Sigmoid colon (tissue), 7 donors: ENCODE data around the gene KCNMB1. TPM values are rescaled to one million over a fixed set of nuclear protein-coding genes. Genes with fewer than 3 reads are reported as not detected.

Source experiments
- DNase-seq: peaks from one replicate; pipeline ENCODE4 v3.0.0-alpha.2; 2019
- H3K27ac ChIP-seq, 4 donors: fragments of 200-600 bp; sonication (generic); one replicate each; pipeline ENCODE4 v1.5.1; 2016 to 2019; ENCODE audit warnings: mild to moderate bottlenecking in 1 of 4
- H3K27me3 ChIP-seq, 3 donors: fragments of 200-600 bp; sonication (generic); one replicate each; pipeline ENCODE4 v1.5.1; 2019; ENCODE audit warnings: mild to moderate bottlenecking in 1 of 3
- H3K36me3 ChIP-seq, 4 donors: fragments of 200-600 bp; sonication (generic); one replicate each; pipeline ENCODE4 v1.5.1; 2016 to 2019
- H3K4me1 ChIP-seq, 4 donors: fragments of 200-600 bp; sonication (generic); one replicate each; pipeline ENCODE4 v1.5.1; 2017 to 2019
- H3K4me3 ChIP-seq, 4 donors: fragments of 200-600 bp; sonication (generic); one replicate each; pipeline ENCODE4 v1.5.1; 2017 to 2019; ENCODE audit warnings: mild to moderate bottlenecking in 2 of 4, moderate library complexity in 1 of 4
- H3K9me3 ChIP-seq, 4 donors: fragments of 200-600 bp in 3 of 4; sonication (generic) in 3 of 4; one replicate each; pipeline versions ENCODE4 v1.5.1 to v1.6.1; 2013 to 2019
- EP300 ChIP-seq, 4 donors: sonication (generic); formaldehyde crosslinking; IDR thresholded peaks; one replicate each; pipeline ENCODE4 v1.6.1; 2017; ENCODE audit warnings: antibody characterized with exemption in 4 of 4
- POLR2A ChIP-seq, 2 donors: fragments of 450-650 bp; IDR thresholded peaks; one replicate each; pipeline ENCODE4 v1.6.1; 2016; ENCODE audit warnings: antibody characterized with exemption in 2 of 2, mild to moderate bottlenecking in 2 of 2, moderate library complexity in 2 of 2
- POLR2AphosphoS5 ChIP-seq, 4 donors: sonication (generic); formaldehyde crosslinking; IDR thresholded peaks; one replicate each; pipeline ENCODE4 v1.6.1; 2017; ENCODE audit warnings: antibody characterized with exemption in 4 of 4
- WGBS, 2 donors: extraction: QIAGEN DNeasy Blood & Tissue Kit; methylation state at CpG; one replicate each; pipeline ENCODE4 v1.1.7; 2013; 5-methylcytosine and 5-hydroxymethylcytosine counted together
- intact Hi-C: fragments of 100-400 bp; cut with DNase I; formaldehyde crosslinking; loops from one replicate; pipeline ENCODE4 v1.15.1; 2023
- polyA plus RNA-seq, 3 donors: library from polyadenylated mRNA; stranded (reverse); fragments of 200-250 nt; gene quantifications; one replicate each; pipeline ENCODE4 v1.2.3, GENCODE V29; 2013
- total RNA-seq, 4 donors: library from RNA; depleted of rRNA; stranded (reverse); fragments of >200 nt; gene quantifications; one replicate each; pipeline ENCODE4 v1.1.0, GENCODE V29; 2016
- TF ChIP-seq, protein P1 (sequence below), 4 experiments: fragments of 450-650 bp in 3 of 4; fragments of 200-600 bp in 1 of 4; IDR thresholded peaks; one replicate each; pipeline ENCODE4 v1.5.1; 2016 to 2019; ENCODE audit warnings: antibody characterized with exemption in 4 of 4, mild to moderate bottlenecking in 3 of 4, moderate library complexity in 2 of 4
- donor health status: healthy with polysubstance abuse.
- donor health status: Bipolar disorder and iron deficiency.
- donor health status: healthy.

Gene KCNMB1
- total and polyA plus RNA-seq, 7 donors = 0.46 to 59.8 (median 38.6) TPM

DNA sequence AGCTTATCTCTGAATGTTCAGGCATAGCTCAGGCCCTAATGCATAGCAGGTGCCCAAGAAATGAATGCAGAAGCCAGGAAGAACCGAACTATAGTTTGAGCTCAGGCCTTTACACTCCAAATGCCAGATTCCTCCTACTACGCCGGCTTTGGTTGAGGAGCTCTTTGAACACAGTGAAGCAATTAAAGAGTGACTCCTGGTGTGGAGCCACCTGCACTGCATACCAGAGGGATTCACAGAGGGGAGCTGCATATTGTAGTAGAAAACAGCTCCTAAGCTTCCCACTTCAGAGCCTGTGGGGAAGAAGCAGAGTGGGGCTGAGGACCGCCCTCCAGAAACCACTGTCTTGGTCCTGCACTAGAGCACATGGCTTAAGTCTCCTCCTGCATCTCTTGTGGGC, 14.5 kb upstream of the KCNMB1 start:
- intact Hi-C loops = no loop called here

DNA sequence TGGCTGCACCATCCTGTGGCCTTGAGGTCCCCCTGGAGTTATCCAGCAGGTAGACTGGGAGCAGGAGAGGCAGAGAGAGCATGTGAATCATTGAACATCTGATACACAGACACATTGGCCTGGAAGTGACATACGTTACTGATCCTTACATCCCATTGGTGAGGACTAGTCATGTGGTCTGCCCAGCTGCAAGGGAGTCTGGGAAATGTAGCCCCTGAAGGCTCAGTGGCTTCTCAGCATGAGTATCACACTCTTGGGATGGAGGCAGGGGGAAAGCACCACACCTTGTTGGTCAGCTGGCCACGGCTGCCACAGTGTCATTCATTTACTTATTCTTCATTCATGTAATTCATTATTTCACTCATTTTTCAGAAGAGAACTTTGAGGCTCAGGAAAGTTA, 13.3 kb upstream of the KCNMB1 start:
- no peaks in the 10 kb centered on the region for H3K9me3 ChIP-seq
- no peak for DNase-seq
- no peaks in the 10 kb centered on the region for H3K27me3 ChIP-seq
- no peak overlapping the region for H3K27ac ChIP-seq
- peaks cover 0 to 10% (median 0%) of the 10 kb centered on the region in 4 donors for H3K36me3 ChIP-seq
- H3K4me1 ChIP-seq = peaks cover 0 to 14% (median under 1%) of the 10 kb centered on the region in 4 donors
- intact Hi-C loops = no loop called here
- 82 to 91% methylated on average over 2 of the region's 2 CpGs for WGBS, 2 donors
- TF ChIP-seq, protein P1, sequence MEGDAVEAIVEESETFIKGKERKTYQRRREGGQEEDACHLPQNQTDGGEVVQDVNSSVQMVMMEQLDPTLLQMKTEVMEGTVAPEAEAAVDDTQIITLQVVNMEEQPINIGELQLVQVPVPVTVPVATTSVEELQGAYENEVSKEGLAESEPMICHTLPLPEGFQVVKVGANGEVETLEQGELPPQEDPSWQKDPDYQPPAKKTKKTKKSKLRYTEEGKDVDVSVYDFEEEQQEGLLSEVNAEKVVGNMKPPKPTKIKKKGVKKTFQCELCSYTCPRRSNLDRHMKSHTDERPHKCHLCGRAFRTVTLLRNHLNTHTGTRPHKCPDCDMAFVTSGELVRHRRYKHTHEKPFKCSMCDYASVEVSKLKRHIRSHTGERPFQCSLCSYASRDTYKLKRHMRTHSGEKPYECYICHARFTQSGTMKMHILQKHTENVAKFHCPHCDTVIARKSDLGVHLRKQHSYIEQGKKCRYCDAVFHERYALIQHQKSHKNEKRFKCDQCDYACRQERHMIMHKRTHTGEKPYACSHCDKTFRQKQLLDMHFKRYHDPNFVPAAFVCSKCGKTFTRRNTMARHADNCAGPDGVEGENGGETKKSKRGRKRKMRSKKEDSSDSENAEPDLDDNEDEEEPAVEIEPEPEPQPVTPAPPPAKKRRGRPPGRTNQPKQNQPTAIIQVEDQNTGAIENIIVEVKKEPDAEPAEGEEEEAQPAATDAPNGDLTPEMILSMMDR (IDR thresholded peaks at IDR 0.05) = no peak
- TF ChIP-seq EP300 (IDR thresholded peaks at IDR 0.05) = no peak
- no peak for TF ChIP-seq POLR2A (IDR thresholded peaks at IDR 0.05)
- no peak for TF ChIP-seq POLR2AphosphoS5 (IDR thresholded peaks at IDR 0.05)
- H3K4me3 ChIP-seq = no peak overlapping the region

More for the DNA sequence above, 14.5 kb upstream of the KCNMB1 start:
- Histone ChIP-seq H3K4me3 (no peak overlapping the region), H3K9me3 (no peaks in the 10 kb centered on the region), H3K36me3 (peaks cover 0 to 10% (median 0%) of the 10 kb centered on the region in 4 donors), H3K4me1 (peaks cover 0 to 20% (median 12%) of the 10 kb centered on the region in 4 donors), H3K27ac (no peak overlapping the region), H3K27me3 (no peaks in the 10 kb centered on the region)
- no peak for DNase-seq
- WGBS, 2 donors = 76 to 78% methylated on average over 4 of the region's 4 CpGs
- TF ChIP-seq POLR2AphosphoS5 (IDR thresholded peaks at IDR 0.05) = no peak
- no peak for TF ChIP-seq EP300 (IDR thresholded peaks at IDR 0.05)
- TF ChIP-seq POLR2A (IDR thresholded peaks at IDR 0.05) = no peak
- TF ChIP-seq, protein P1 (IDR thresholded peaks at IDR 0.05) = no peak

DNA sequence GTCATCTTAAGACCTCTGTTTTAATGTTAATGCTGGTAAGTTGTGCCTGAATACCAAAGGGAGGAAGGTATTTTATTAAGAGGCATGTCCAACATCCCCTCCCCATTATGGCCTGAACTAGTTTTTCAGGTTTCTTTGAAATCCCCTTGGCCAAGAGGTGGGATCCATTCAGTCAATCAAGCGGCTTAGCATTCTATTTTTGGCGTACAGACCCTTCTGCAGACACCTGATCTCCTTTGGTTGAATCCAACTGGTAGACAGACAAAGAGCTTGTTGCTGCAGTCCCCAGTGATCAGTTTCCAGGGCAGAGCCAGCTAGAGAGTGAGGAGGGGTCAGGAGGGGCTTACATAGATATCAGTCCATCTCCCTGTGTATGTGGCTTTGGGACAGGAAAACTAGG, 7.9 kb upstream of the KCNMB1 start:
- Histone ChIP-seq H3K4me1 (peaks cover 0 to 44% (median 35%) of the 10 kb centered on the region in 4 donors), H3K27ac (no peak overlapping the region), H3K27me3 (no peaks in the 10 kb centered on the region), H3K36me3 (peaks cover 0 to 6% (median 0%) of the 10 kb centered on the region in 4 donors), H3K9me3 (no peaks in the 10 kb centered on the region), H3K4me3 (no peak overlapping the region)
- TF ChIP-seq, protein P1 (IDR thresholded peaks at IDR 0.05) = no peak
- TF ChIP-seq POLR2A (IDR thresholded peaks at IDR 0.05) (no peak), EP300 (IDR thresholded peaks at IDR 0.05) (no peak), POLR2AphosphoS5 (IDR thresholded peaks at IDR 0.05) (no peak)
- 30 to 79% methylated on average over 2 of the region's 2 CpGs for WGBS, 2 donors
- intact Hi-C loops = no loop called here
- DNase-seq = no peak

DNA sequence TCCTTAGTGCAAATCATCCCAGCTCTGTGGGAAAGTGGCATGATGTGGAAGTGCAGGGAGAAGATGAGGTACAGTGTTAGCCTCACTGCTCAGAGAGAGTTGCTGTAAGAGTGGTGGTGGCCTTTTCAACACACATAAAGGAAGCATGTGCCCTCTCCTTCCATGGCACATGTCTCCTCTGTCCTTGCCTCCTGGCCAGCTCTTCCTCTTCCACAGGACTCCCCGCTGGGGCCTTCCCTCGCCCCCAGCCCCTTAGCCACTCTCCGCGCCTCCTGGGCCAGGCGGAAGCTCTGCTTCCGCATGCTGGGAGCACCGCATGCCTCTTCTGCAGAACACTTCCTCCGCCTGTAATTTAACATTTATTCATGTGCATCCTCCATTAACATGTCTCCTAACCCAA, 4.8 kb upstream of the KCNMB1 start:
- intact Hi-C loops = no loop called here
- 60 to 73% methylated on average over 8 of the region's 8 CpGs for WGBS, 2 donors
- TF ChIP-seq EP300 (IDR thresholded peaks at IDR 0.05) = no peak
- TF ChIP-seq POLR2AphosphoS5 (IDR thresholded peaks at IDR 0.05) = no peak
- no peak for TF ChIP-seq POLR2A (IDR thresholded peaks at IDR 0.05)
- TF ChIP-seq, protein P1 (IDR thresholded peaks at IDR 0.05) = no peak

DNA sequence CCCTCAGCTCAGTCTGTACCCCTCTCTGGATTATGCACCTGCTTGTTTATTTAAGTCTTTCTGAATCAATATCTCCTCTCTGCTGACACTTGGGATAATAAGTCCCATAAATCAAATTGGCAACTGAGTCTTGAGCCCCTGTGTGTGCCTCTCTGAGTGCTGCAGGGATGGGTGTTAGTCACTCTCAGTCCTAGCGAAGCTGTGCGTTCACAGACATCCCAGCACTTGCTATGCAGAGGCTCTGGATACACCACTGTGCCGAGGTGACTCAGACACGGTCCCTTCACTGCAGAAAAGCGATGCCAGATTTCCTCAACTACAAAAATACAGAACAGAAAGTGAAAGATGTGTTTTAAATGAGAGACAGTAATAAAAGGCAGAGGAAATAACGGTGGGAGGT, 4.1 kb upstream of the KCNMB1 start:
- no peak for DNase-seq
- Histone ChIP-seq H3K4me1 (peaks cover 0 to 60% (median 47%) of the 10 kb centered on the region in 4 donors), H3K36me3 (no peaks in the 10 kb centered on the region), H3K27ac (peak overlapping the region in 3 of 4 donors; percentile 89 to 95 (median 94)), H3K4me3 (no peak overlapping the region), H3K9me3 (no peaks in the 10 kb centered on the region), H3K27me3 (no peaks in the 10 kb centered on the region)
- TF ChIP-seq POLR2A (IDR thresholded peaks at IDR 0.05) (no peak), EP300 (IDR thresholded peaks at IDR 0.05) (no peak), POLR2AphosphoS5 (IDR thresholded peaks at IDR 0.05) (no peak)
- TF ChIP-seq, protein P1 (IDR thresholded peaks at IDR 0.05) = no peak
- WGBS, 2 donors = 37 to 45% methylated on average over 6 of the region's 6 CpGs
- intact Hi-C loops = no loop called here

More for the DNA sequence above, 4.8 kb upstream of the KCNMB1 start:
- Histone ChIP-seq H3K36me3 (no peaks in the 10 kb centered on the region), H3K27ac (peak overlapping the region in 3 of 4 donors; percentile 6 to 95 (median 94)), H3K9me3 (no peaks in the 10 kb centered on the region), H3K27me3 (no peaks in the 10 kb centered on the region), H3K4me3 (no peak overlapping the region), H3K4me1 (peaks cover 0 to 61% (median 50%) of the 10 kb centered on the region in 4 donors)
- no peak for DNase-seq
